Measurements from ENCODE around the gene ARMC3. TPM values are rescaled to one million over a fixed set of nuclear protein-coding genes. Genes with fewer than 3 reads are reported as not detected.

ARMC3 gene
- total and polyA plus RNA-seq, 4 donors = 0.05 TPM; not detected in 3

DNA sequence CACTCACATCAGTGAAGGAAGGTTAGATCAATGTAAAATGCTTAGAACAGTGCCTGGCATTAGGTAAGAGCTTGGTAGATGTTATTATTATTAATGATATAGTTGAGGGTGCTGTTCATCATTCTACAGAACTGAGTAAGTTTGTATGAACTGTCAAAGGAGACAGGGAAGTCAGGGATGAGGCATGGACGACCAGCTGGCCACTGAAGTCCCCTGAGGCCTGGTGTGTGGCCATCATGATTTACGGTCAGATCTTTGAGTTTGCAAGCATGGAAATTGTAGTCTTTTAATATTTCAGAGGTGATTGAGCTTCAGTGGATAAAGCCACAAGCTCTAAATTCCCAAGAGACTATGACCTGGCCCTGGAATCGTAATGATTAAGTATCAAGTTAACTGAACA lies 6.9 kb downstream of the ARMC3 start:
- TF ChIP-seq FOXA2 (IDR thresholded peaks at IDR 0.05) (no peak), SP1 (IDR thresholded peaks at IDR 0.05) (no peak), HNF4G (IDR thresholded peaks at IDR 0.05) (no peak), YY1 (IDR thresholded peaks at IDR 0.05) (no peak), EGR1 (IDR thresholded peaks at IDR 0.05; ENCODE audit: low read depth in 2 of 2) (no peak)
- TF ChIP-seq, protein P1, sequence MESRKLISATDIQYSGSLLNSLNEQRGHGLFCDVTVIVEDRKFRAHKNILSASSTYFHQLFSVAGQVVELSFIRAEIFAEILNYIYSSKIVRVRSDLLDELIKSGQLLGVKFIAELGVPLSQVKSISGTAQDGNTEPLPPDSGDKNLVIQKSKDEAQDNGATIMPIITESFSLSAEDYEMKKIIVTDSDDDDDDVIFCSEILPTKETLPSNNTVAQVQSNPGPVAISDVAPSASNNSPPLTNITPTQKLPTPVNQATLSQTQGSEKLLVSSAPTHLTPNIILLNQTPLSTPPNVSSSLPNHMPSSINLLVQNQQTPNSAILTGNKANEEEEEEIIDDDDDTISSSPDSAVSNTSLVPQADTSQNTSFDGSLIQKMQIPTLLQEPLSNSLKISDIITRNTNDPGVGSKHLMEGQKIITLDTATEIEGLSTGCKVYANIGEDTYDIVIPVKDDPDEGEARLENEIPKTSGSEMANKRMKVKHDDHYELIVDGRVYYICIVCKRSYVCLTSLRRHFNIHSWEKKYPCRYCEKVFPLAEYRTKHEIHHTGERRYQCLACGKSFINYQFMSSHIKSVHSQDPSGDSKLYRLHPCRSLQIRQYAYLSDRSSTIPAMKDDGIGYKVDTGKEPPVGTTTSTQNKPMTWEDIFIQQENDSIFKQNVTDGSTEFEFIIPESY (IDR thresholded peaks at IDR 0.05) = no peak
- TF ChIP-seq, protein P2, sequence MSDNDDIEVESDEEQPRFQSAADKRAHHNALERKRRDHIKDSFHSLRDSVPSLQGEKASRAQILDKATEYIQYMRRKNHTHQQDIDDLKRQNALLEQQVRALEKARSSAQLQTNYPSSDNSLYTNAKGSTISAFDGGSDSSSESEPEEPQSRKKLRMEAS (IDR thresholded peaks at IDR 0.05) = no peak

DNA sequence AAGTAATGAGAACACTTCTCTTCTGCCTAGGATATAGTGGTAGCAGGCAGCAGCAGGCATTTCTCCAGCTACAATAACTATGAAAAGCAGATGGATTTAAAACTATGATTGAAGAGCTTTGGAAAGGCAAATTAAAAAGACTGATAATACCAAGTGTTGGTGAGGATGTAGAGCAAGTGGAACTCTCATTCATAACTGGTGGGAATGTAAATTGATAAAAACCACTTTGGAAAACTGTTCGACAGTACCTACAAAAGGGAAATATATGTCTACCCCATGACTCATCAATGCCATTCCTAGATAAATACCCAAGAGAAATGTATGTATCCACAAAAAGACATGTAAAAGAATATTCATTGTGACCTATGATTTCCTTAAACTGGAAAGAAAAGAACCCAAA lies 14.6 kb downstream of the ARMC3 start:
- Histone ChIP-seq H3K4me1 (ENCODE audit: control insufficient read depth in 4 of 4, insufficient read depth in 4 of 4, low read length in 3 of 4) (no peaks in the 10 kb centered on the region), H3K27ac (ENCODE audit: low read depth in 1 of 2, low read length in 2 of 2) (no peak overlapping the region), H3K27me3 (ENCODE audit: control insufficient read depth in 4 of 4, insufficient read depth in 4 of 4, low read length in 3 of 4) (no peaks in the 10 kb centered on the region), H3K4me3 (ENCODE audit: low read depth in 1 of 3, low read length in 3 of 3) (no peak overlapping the region), H3K9me3 (ENCODE audit: control insufficient read depth in 4 of 4, low read length in 3 of 4) (peaks cover 0 to 4% (median 1%) of the 10 kb centered on the region in 4 donors), H3K36me3 (ENCODE audit: control insufficient read depth in 4 of 4, insufficient read depth in 3 of 4, low read depth in 1 of 4, low read length in 3 of 4) (no peaks in the 10 kb centered on the region), H3K9ac (ENCODE audit: low read depth in 1 of 2, low read length in 2 of 2) (no peak overlapping the region)
- TF ChIP-seq NR2F2 (IDR thresholded peaks at IDR 0.05) = no peak
- no peak for TF ChIP-seq GABPA (IDR thresholded peaks at IDR 0.05 in 1 of 2, conservative IDR thresholded peaks at IDR 0.05 in 1 of 2)
- no peak for TF ChIP-seq EGR1 (IDR thresholded peaks at IDR 0.05; ENCODE audit: low read depth in 2 of 2)
- TF ChIP-seq, protein P2 (IDR thresholded peaks at IDR 0.05) = no peak
- no peak for TF ChIP-seq JUND (IDR thresholded peaks at IDR 0.05)
- TF ChIP-seq, protein P3, sequence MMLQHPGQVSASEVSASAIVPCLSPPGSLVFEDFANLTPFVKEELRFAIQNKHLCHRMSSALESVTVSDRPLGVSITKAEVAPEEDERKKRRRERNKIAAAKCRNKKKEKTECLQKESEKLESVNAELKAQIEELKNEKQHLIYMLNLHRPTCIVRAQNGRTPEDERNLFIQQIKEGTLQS (IDR thresholded peaks at IDR 0.05) = no peak
- TF ChIP-seq, protein P4, sequence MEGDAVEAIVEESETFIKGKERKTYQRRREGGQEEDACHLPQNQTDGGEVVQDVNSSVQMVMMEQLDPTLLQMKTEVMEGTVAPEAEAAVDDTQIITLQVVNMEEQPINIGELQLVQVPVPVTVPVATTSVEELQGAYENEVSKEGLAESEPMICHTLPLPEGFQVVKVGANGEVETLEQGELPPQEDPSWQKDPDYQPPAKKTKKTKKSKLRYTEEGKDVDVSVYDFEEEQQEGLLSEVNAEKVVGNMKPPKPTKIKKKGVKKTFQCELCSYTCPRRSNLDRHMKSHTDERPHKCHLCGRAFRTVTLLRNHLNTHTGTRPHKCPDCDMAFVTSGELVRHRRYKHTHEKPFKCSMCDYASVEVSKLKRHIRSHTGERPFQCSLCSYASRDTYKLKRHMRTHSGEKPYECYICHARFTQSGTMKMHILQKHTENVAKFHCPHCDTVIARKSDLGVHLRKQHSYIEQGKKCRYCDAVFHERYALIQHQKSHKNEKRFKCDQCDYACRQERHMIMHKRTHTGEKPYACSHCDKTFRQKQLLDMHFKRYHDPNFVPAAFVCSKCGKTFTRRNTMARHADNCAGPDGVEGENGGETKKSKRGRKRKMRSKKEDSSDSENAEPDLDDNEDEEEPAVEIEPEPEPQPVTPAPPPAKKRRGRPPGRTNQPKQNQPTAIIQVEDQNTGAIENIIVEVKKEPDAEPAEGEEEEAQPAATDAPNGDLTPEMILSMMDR (IDR thresholded peaks at IDR 0.05; ENCODE audit: low read depth, low read length, missing input control) = no peak
- TF ChIP-seq FOXA1 (IDR thresholded peaks at IDR 0.05) = no peak
- TF ChIP-seq, protein P1 (IDR thresholded peaks at IDR 0.05) = no peak
- TF ChIP-seq SP1 (IDR thresholded peaks at IDR 0.05) = no peak
- TF ChIP-seq YY1 (IDR thresholded peaks at IDR 0.05) = no peak
- TF ChIP-seq HNF4G (IDR thresholded peaks at IDR 0.05) = no peak
- TF ChIP-seq FOXA2 (IDR thresholded peaks at IDR 0.05) = no peak
- TF ChIP-seq HNF4A (conservative IDR thresholded peaks at IDR 0.05) = no peak
- TF ChIP-seq, protein P5, sequence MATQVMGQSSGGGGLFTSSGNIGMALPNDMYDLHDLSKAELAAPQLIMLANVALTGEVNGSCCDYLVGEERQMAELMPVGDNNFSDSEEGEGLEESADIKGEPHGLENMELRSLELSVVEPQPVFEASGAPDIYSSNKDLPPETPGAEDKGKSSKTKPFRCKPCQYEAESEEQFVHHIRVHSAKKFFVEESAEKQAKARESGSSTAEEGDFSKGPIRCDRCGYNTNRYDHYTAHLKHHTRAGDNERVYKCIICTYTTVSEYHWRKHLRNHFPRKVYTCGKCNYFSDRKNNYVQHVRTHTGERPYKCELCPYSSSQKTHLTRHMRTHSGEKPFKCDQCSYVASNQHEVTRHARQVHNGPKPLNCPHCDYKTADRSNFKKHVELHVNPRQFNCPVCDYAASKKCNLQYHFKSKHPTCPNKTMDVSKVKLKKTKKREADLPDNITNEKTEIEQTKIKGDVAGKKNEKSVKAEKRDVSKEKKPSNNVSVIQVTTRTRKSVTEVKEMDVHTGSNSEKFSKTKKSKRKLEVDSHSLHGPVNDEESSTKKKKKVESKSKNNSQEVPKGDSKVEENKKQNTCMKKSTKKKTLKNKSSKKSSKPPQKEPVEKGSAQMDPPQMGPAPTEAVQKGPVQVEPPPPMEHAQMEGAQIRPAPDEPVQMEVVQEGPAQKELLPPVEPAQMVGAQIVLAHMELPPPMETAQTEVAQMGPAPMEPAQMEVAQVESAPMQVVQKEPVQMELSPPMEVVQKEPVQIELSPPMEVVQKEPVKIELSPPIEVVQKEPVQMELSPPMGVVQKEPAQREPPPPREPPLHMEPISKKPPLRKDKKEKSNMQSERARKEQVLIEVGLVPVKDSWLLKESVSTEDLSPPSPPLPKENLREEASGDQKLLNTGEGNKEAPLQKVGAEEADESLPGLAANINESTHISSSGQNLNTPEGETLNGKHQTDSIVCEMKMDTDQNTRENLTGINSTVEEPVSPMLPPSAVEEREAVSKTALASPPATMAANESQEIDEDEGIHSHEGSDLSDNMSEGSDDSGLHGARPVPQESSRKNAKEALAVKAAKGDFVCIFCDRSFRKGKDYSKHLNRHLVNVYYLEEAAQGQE (IDR thresholded peaks at IDR 0.05) = no peak
- TF ChIP-seq TAF1 (conservative IDR thresholded peaks at IDR 0.05) = no peak
- DNase-seq (ENCODE audit: low spot score) = no peak
- WGBS = 89% methylated on average over 1 of the region's 1 CpG

More for the DNA sequence above, 6.9 kb downstream of the ARMC3 start:
- Histone ChIP-seq H3K9me3 (ENCODE audit: control insufficient read depth in 4 of 4, low read length in 3 of 4) (no peaks in the 10 kb centered on the region), H3K27me3 (ENCODE audit: control insufficient read depth in 4 of 4, insufficient read depth in 4 of 4, low read length in 3 of 4) (no peaks in the 10 kb centered on the region), H3K4me3 (ENCODE audit: low read depth in 1 of 3, low read length in 3 of 3) (no peak overlapping the region), H3K36me3 (ENCODE audit: control insufficient read depth in 4 of 4, insufficient read depth in 3 of 4, low read depth in 1 of 4, low read length in 3 of 4) (no peaks in the 10 kb centered on the region), H3K9ac (ENCODE audit: low read depth in 1 of 2, low read length in 2 of 2) (no peak overlapping the region), H3K4me1 (ENCODE audit: control insufficient read depth in 4 of 4, insufficient read depth in 4 of 4, low read length in 3 of 4) (no peaks in the 10 kb centered on the region), H3K27ac (ENCODE audit: low read depth in 1 of 2, low read length in 2 of 2) (no peak overlapping the region)
- 86% methylated on average over 3 of the region's 3 CpGs for WGBS
- no peak for DNase-seq (ENCODE audit: low spot score)

Data from liver (tissue), 9 donors.